ENCODE results near the gene SLC28A1.
"Not testable (repeated sequence)": the region's sequence is repeated elsewhere in the genome, so short reads cannot be mapped to it uniquely, and the experiment has no call there.

SLC28A1 gene

GRCh38 chr15:84911879-84912660, 27.6 kb downstream of the SLC28A1 start:
- DNase-seq = no peak

- DNase-seq = no peak
Measured at GRCh38 chr15:84913360-84913723, 28.9 kb downstream of the SLC28A1 start.

- DNase-seq = no peak
Measured at GRCh38 chr15:84914351-84914750, 29.9 kb downstream of the SLC28A1 start.

- no peak for DNase-seq
Measured at GRCh38 chr15:84914909-84915605, 30.6 kb downstream of the SLC28A1 start.

- no peak for DNase-seq
Measured at GRCh38 chr15:84915606-84915958, 31.1 kb downstream of the SLC28A1 start.

- DNase-seq = no peak
Measured at GRCh38 chr15:84917452-84917851, 33.0 kb downstream of the SLC28A1 start.

- no peak for DNase-seq
Measured at GRCh38 chr15:84919106-84919667, 34.7 kb downstream of the SLC28A1 start.

- no peak for DNase-seq
Measured at GRCh38 chr15:84921121-84921520, 36.7 kb downstream of the SLC28A1 start.

- DNase-seq = no peak
Measured at GRCh38 chr15:84922530-84922929, 38.1 kb downstream of the SLC28A1 start.

GRCh38 chr15:84924077-84924731, 39.7 kb downstream of the SLC28A1 start:
- no peak for DNase-seq

GRCh38 chr15:84924821-84925569, 40.5 kb downstream of the SLC28A1 start:
- DNase-seq = not testable (repeated sequence)

GRCh38 chr15:84925906-84926305, 41.4 kb downstream of the SLC28A1 start:
- no peak for DNase-seq

- no peak for DNase-seq
Measured at GRCh38 chr15:84926491-84927230, 42.2 kb downstream of the SLC28A1 start.

GRCh38 chr15:84928843-84929168, 44.3 kb downstream of the SLC28A1 start:
- DNase-seq = no peak

GRCh38 chr15:84929795-84930603, 45.5 kb downstream of the SLC28A1 start:
- DNase-seq = no peak

GRCh38 chr15:84934942-84935729, 50.7 kb downstream of the SLC28A1 start:
- no peak for DNase-seq

GRCh38 chr15:84937144-84937543, 52.7 kb downstream of the SLC28A1 start:
- DNase-seq = no peak

- DNase-seq = no peak
Measured at GRCh38 chr15:84938726-84939125, 54.3 kb downstream of the SLC28A1 start.

GRCh38 chr15:84940399-84940798, 55.9 kb downstream of the SLC28A1 start:
- no peak for DNase-seq

- DNase-seq = no peak
Measured at GRCh38 chr15:84942456-84942855, 58.0 kb downstream of the SLC28A1 start.

- DNase-seq = no peak
Measured at GRCh38 chr15:84944311-84944710, 59.8 kb downstream of the SLC28A1 start.
